Measurements from ENCODE around the gene PTPRO.

The PTPRO gene

GRCh38 chr12:15563663-15564062 lies 241.4 kb downstream of the PTPRO start:
- no peak for DNase-seq (ENCODE audit: low read depth)
- no peak for TF ChIP-seq CTCF (IDR thresholded peaks at IDR 0.05; ENCODE audit: insufficient read depth, low read depth, low read length, missing control alignments)
- H3K4me3 ChIP-seq (ENCODE audit: low read depth, low read length): no peak overlapping the region

- no peak for DNase-seq (ENCODE audit: low read depth)
- H3K4me3 ChIP-seq (ENCODE audit: low read depth, low read length): no peak overlapping the region
- no peak for TF ChIP-seq CTCF (IDR thresholded peaks at IDR 0.05; ENCODE audit: insufficient read depth, low read depth, low read length, missing control alignments)
Observed at GRCh38 chr12:15574353-15574752, 252.0 kb downstream of the PTPRO start.

- DNase-seq (ENCODE audit: low read depth): no peak
- TF ChIP-seq CTCF (IDR thresholded peaks at IDR 0.05; ENCODE audit: insufficient read depth, low read depth, low read length, missing control alignments): no peak
- H3K4me3 ChIP-seq (ENCODE audit: low read depth, low read length): no peak overlapping the region
Observed at GRCh38 chr12:15575671-15576541, 253.6 kb downstream of the PTPRO start.

GRCh38 chr12:15580431-15580830 lies 258.1 kb downstream of the PTPRO start:
- no peak overlapping the region for H3K4me3 ChIP-seq (ENCODE audit: low read depth, low read length)
- DNase-seq (ENCODE audit: low read depth): no peak
- peak; percentile 6 for TF ChIP-seq CTCF (IDR thresholded peaks at IDR 0.05; ENCODE audit: insufficient read depth, low read depth, low read length, missing control alignments)

- TF ChIP-seq CTCF (IDR thresholded peaks at IDR 0.05; ENCODE audit: insufficient read depth, low read depth, low read length, missing control alignments): no peak
- no peak for DNase-seq (ENCODE audit: low read depth)
- no peak overlapping the region for H3K4me3 ChIP-seq (ENCODE audit: low read depth, low read length)
Observed at GRCh38 chr12:15581006-15581405, 258.7 kb downstream of the PTPRO start.

GRCh38 chr12:15583804-15584203 lies 261.5 kb downstream of the PTPRO start:
- no peak for TF ChIP-seq CTCF (IDR thresholded peaks at IDR 0.05; ENCODE audit: insufficient read depth, low read depth, low read length, missing control alignments)
- no peak overlapping the region for H3K4me3 ChIP-seq (ENCODE audit: low read depth, low read length)
- DNase-seq (ENCODE audit: low read depth): no peak
